Mesothelial cell of epicardium (in vitro differentiated cells): ENCODE results near the gene EFS. TPM values are rescaled to one million over a fixed set of nuclear protein-coding genes. Genes with fewer than 3 reads are reported as not detected.

Experiments used
- DNase-seq, 2 experiments: peaks; one replicate each; pipeline ENCODE4 v3.0.0; 2021; ENCODE audit warnings: low spot score in 2 of 2; ENCODE audit not compliant: unreplicated experiment in 2 of 2
- H3K27ac Mint-ChIP-seq: 2 replicates; pipeline ENCODE4 v1.8.0; 2021; ENCODE audit warnings: mixed read lengths
- H3K27me3 Mint-ChIP-seq: 2 replicates; pipeline ENCODE4 v1.8.0; 2021; ENCODE audit warnings: low read depth, mixed read lengths
- H3K36me3 Mint-ChIP-seq: 2 replicates; pipeline ENCODE4 v1.8.0; 2021; ENCODE audit warnings: mixed read lengths
- H3K4me1 Mint-ChIP-seq: 2 replicates; pipeline ENCODE4 v1.8.0; 2021; ENCODE audit warnings: mixed read lengths
- H3K4me3 Mint-ChIP-seq: 2 replicates; pipeline ENCODE4 v1.8.0; 2021; ENCODE audit warnings: mild to moderate bottlenecking, moderate library complexity, mixed read lengths
- H3K9me3 Mint-ChIP-seq: 2 replicates; pipeline ENCODE4 v1.8.0; 2021; ENCODE audit warnings: mixed read lengths
- CTCF ChIP-seq: fragments of 200-600 bp; sonication (generic); IDR thresholded peaks from one replicate; pipeline ENCODE4 v1.5.0; 2021; ENCODE audit warnings: antibody characterized with exemption; ENCODE audit not compliant: unreplicated experiment
- total RNA-seq: library from RNA; stranded (reverse); gene quantifications from 3 replicates; pipeline ENCODE4 v1.2.1, GENCODE V29; 2021

Gene EFS
- total RNA-seq, 1 donor from 2014 or later, result 81.2 TPM

GRCh38 chr14:23358553-23359166 is 6.3 kb downstream of the EFS start:
- H3K27me3 Mint-ChIP-seq, result no peaks in the 10 kb centered on the region
- DNase-seq, result peak in 1 of 2 experiments; percentile 13
- TF ChIP-seq CTCF, result no peak
- peak overlapping the region; percentile 74 for H3K27ac Mint-ChIP-seq
- H3K4me3 Mint-ChIP-seq, result no peak overlapping the region
- H3K36me3 Mint-ChIP-seq, result peaks cover 8% of the 10 kb centered on the region
- no peaks in the 10 kb centered on the region for H3K9me3 Mint-ChIP-seq
- peaks cover 17% of the 10 kb centered on the region for H3K4me1 Mint-ChIP-seq

- Mint-ChIP-seq H3K36me3 (peaks cover 8% of the 10 kb centered on the region), H3K4me3 (no peak overlapping the region), H3K27ac (peak overlapping the region; percentile 74), H3K9me3 (no peaks in the 10 kb centered on the region), H3K4me1 (peaks cover 15% of the 10 kb centered on the region), H3K27me3 (no peaks in the 10 kb centered on the region)
- no peak for DNase-seq
- TF ChIP-seq CTCF, result no peak
These were observed 6.9 kb downstream of the EFS start for GRCh38 chr14:23358042-23358441.

- peaks cover 16% of the 10 kb centered on the region for H3K4me1 Mint-ChIP-seq
- H3K4me3 Mint-ChIP-seq, result no peak overlapping the region
- no peak overlapping the region for H3K27ac Mint-ChIP-seq
- no peaks in the 10 kb centered on the region for H3K9me3 Mint-ChIP-seq
- no peaks in the 10 kb centered on the region for H3K27me3 Mint-ChIP-seq
- peaks cover 8% of the 10 kb centered on the region for H3K36me3 Mint-ChIP-seq
- TF ChIP-seq CTCF, result no peak
- no peak for DNase-seq
These were observed 7.7 kb downstream of the EFS start for GRCh38 chr14:23357261-23357660.

- Mint-ChIP-seq H3K4me1 (peaks cover 10% of the 10 kb centered on the region), H3K27ac (peak overlapping the region; percentile 23), H3K4me3 (no peak overlapping the region), H3K36me3 (peaks cover 8% of the 10 kb centered on the region), H3K9me3 (no peaks in the 10 kb centered on the region), H3K27me3 (no peaks in the 10 kb centered on the region)
- no peak for TF ChIP-seq CTCF
- no peak for DNase-seq
These were observed 8.3 kb downstream of the EFS start for GRCh38 chr14:23356662-23357061.

- Mint-ChIP-seq H3K4me3 (no peak overlapping the region), H3K36me3 (peaks cover 7% of the 10 kb centered on the region), H3K4me1 (peaks cover 12% of the 10 kb centered on the region), H3K27ac (peak overlapping the region; percentile 23), H3K27me3 (peaks cover 6% of the 10 kb centered on the region), H3K9me3 (no peaks in the 10 kb centered on the region)
- no peak for TF ChIP-seq CTCF
- no peak for DNase-seq
These were observed 9.0 kb downstream of the EFS start for GRCh38 chr14:23355871-23356435.
